Right lobe of liver (tissue), 6 donors: Measurements from ENCODE around the gene KRTAP12-1. TPM values are rescaled to one million over a fixed set of nuclear protein-coding genes. Genes with fewer than 3 reads are reported as not detected.
A peak's percentile ranks its signal among the peaks of the same experiment; 100 is the strongest.

ENCODE experiments used
- ATAC-seq, 4 donors: fragments of 200-7000 bp; cut with Tn5 transposase; one replicate each; pipeline ENCODE4 v1.9.1; 2020; ENCODE audit warnings: mild to moderate bottlenecking in 4 of 4, moderate library complexity in 4 of 4
- DNase-seq, 3 donors: peaks; one replicate each; pipeline ENCODE4 v3.0.0-alpha.2; 2020
- H3K27ac ChIP-seq, 3 donors: fragments of 200-600 bp; one replicate each; pipeline ENCODE4 v1.8.0; 2022
- H3K27me3 ChIP-seq, 2 donors: fragments of 200-600 bp; one replicate each; pipeline ENCODE4 v1.8.0; 2022
- H3K36me3 ChIP-seq, 4 donors: fragments of 200-600 bp; sonication (generic) in 1 of 4; one replicate each; pipeline versions ENCODE4 v1.5.1 to v1.8.0; 2017 to 2022; ENCODE audit warnings: control low read depth in 1 of 4
- H3K4me1 ChIP-seq, 4 donors: fragments of 200-600 bp; sonication (generic) in 1 of 4; one replicate each; pipeline versions ENCODE4 v1.5.1 to v1.8.0; 2017 to 2022; ENCODE audit warnings: control low read depth in 1 of 4
- H3K4me3 ChIP-seq, 3 donors: fragments of 200-600 bp; one replicate each; pipeline ENCODE4 v1.8.0; 2022
- H3K9me3 ChIP-seq, 4 donors: fragments of 200-600 bp; sonication (generic) in 1 of 4; one replicate each; pipeline versions ENCODE4 v1.5.1 to v1.8.0; 2017 to 2022; ENCODE audit warnings: control low read depth in 1 of 4
- POLR2A ChIP-seq: fragments of 450-650 bp; IDR thresholded peaks from one replicate; pipeline ENCODE4 v1.6.1; 2017; ENCODE audit warnings: antibody characterized with exemption, mild to moderate bottlenecking
- WGBS: methylation state at CpG from one replicate; pipeline ENCODE4 v1.1.6; 2018; ENCODE audit warnings: low coverage, low lambda C conversion rate; ENCODE audit not compliant: insufficient coverage; ENCODE audit errors: missing lambda C conversion rate; 5-methylcytosine and 5-hydroxymethylcytosine counted together
- intact Hi-C, 2 donors: fragments of 100-400 bp; cut with DNase I; formaldehyde crosslinking; loops; one replicate each; pipeline versions ENCODE4 v1.11.2 to v1.14.1; 2022
- total RNA-seq, 6 experiments: library from RNA; depleted of rRNA in 2 of 6; stranded (reverse); fragments of >200 nt in 2 of 6; fragmentation: NEBNext Ultra II Directional in 3 of 6; extraction: Animal tissue kit (Norgen Biotek cat#: 25700) in 3 of 6; gene quantifications; one replicate each; pipeline versions ENCODE4 v1.1.0 to v1.2.4, GENCODE V29; 2016 to 2023
- TF ChIP-seq, protein P1 (sequence below), 4 donors: fragments of 200-600 bp in 3 of 4; fragments of 450-650 bp in 1 of 4; IDR thresholded peaks; one replicate each; pipeline versions ENCODE4 v1.5.1 to v1.8.0; 2016 to 2022; ENCODE audit warnings: antibody characterized with exemption in 4 of 4, mild to moderate bottlenecking in 2 of 4
- donor health status: DM: no; HTN: yes; CAD: no.
- donor health status: DM: no; HTN: no; CAD: no.
- donor health status: DM: no; HTN: no; CAD: no.
- donor health status: DM: no; HTN: yes; CAD: no.
- donor health status: DM: no; HTN: yes; CAD: no.

KRTAP12-1 gene
- total RNA-seq, 6 experiments from 2014 or later = not detected

DNA sequence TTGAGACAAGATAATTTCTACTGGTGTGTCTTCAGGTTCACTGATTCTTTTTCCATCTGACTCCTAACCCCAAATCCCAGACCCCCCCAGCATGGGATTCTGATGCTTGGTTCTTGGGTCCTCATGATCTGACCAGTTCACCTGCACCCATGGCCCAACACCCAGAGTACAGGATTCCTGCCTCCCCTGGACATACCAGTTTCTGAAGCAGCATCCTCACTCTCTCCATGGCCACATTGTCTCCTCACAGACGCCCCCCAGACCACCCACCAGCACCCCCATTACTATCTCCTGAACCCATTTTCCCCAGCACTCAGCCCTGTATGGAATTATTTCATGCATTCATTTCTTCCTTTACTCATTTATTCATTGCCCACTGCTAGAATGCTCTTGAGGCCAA is 25.1 kb downstream of the KRTAP12-1 start:
- 0% methylated on average over 1 of the region's 1 CpG for WGBS
- TF ChIP-seq, protein P1, sequence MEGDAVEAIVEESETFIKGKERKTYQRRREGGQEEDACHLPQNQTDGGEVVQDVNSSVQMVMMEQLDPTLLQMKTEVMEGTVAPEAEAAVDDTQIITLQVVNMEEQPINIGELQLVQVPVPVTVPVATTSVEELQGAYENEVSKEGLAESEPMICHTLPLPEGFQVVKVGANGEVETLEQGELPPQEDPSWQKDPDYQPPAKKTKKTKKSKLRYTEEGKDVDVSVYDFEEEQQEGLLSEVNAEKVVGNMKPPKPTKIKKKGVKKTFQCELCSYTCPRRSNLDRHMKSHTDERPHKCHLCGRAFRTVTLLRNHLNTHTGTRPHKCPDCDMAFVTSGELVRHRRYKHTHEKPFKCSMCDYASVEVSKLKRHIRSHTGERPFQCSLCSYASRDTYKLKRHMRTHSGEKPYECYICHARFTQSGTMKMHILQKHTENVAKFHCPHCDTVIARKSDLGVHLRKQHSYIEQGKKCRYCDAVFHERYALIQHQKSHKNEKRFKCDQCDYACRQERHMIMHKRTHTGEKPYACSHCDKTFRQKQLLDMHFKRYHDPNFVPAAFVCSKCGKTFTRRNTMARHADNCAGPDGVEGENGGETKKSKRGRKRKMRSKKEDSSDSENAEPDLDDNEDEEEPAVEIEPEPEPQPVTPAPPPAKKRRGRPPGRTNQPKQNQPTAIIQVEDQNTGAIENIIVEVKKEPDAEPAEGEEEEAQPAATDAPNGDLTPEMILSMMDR (IDR thresholded peaks at IDR 0.05) = no peak
- TF ChIP-seq POLR2A = no peak
- no peaks in the 10 kb centered on the region for H3K36me3 ChIP-seq
- H3K27me3 ChIP-seq = no peaks in the 10 kb centered on the region
- H3K4me1 ChIP-seq = no peaks in the 10 kb centered on the region
- H3K4me3 ChIP-seq = no peak overlapping the region
- intact Hi-C loops = no loop called here
- no peak for DNase-seq
- H3K9me3 ChIP-seq = no peaks in the 10 kb centered on the region
- ATAC-seq = no peak
- H3K27ac ChIP-seq = no peak overlapping the region

- Histone ChIP-seq H3K36me3 (no peaks in the 10 kb centered on the region), H3K4me3 (no peak within 1 kb of the TSS), H3K27me3 (no peaks in the 10 kb centered on the region), H3K27ac (no peak within 1 kb of the TSS), H3K9me3 (no peaks in the 10 kb centered on the region), H3K4me1 (no peaks in the 10 kb centered on the region)
- ATAC-seq (no peak), DNase-seq (no peak)
- intact Hi-C loops = no loop called here
- 37% methylated on average over 4 of the region's 9 CpGs for WGBS
- TF ChIP-seq POLR2A = no peak
- TF ChIP-seq, protein P1 (IDR thresholded peaks at IDR 0.05) = no peak
These were observed 27.3 kb downstream of the KRTAP12-1 start, which contains the start of gene KRTAP12-4 for GRCh38 chr21:44654576-44655175. TSS of gene KRTAP12-4 (minus strand) at chr21:44654659. CDS start at chr21:44654614, 45 bp downstream.

DNA sequence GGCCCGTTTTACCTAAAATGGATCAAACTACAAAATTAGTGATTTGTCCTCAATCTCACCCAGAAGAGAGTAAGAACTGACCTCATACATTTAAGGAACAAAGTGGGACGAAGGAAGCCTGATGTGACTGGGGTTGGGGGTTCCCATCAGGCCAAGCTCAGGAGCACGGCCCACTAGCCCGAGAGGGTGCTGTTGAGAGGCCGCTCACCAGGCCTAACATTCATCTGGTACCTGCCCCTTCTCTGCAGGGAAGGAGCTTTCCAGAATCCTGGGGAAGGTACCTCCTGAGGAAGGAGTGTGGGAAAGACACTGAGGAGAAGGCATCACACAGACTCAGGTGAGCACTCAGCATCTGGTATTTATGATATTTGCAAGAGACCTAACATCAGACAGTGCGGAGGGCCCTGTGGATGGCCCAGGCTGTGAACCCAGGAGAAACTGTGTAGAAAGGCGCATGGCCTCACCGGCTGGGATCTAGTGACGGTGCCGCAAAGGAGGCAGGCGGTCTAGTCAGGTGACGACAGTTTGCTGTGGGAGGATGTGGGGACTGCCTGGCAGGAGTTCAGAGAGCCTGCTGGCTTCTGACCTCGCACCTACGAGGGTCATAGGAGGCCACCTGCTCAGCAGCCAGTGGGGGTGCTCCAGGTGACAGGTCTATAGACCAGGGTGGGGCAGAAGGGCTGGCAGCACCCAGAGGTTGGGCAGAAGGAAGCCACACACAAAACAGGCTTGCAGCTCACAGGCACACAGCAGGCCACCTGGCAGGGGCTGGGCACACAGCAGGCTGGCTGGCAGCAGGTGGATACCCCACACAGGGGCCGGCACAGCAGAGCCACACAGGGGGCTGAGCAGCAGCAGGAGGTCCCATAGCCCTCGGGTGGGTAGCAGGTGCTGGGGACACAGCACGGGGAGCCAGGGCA is 28.0 kb downstream of the KRTAP12-1 start:
- Histone ChIP-seq H3K9me3 (no peaks in the 10 kb centered on the region), H3K4me1 (no peaks in the 10 kb centered on the region), H3K4me3 (no peak overlapping the region), H3K27ac (no peak overlapping the region), H3K27me3 (no peaks in the 10 kb centered on the region), H3K36me3 (no peaks in the 10 kb centered on the region)
- DNase-seq = no peak
- intact Hi-C loops = no loop called here
- TF ChIP-seq, protein P1 (IDR thresholded peaks at IDR 0.05) = no peak
- no peak for TF ChIP-seq POLR2A
- peak in 2 of 4 donors; percentile 17 to 22 for ATAC-seq
- 68% methylated on average over 8 of the region's 17 CpGs for whole genome bisulfite sequencing

GRCh38 chr21:44653123-44653522 is 28.8 kb downstream of the KRTAP12-1 start:
- WGBS = 67% methylated on average over 5 of the region's 14 CpGs
- H3K4me3 ChIP-seq = no peak overlapping the region
- DNase-seq = no peak
- H3K27ac ChIP-seq = no peak overlapping the region
- ATAC-seq = no peak
- H3K27me3 ChIP-seq = no peaks in the 10 kb centered on the region
- no peaks in the 10 kb centered on the region for H3K4me1 ChIP-seq
- TF ChIP-seq POLR2A = no peak
- TF ChIP-seq, protein P1 (IDR thresholded peaks at IDR 0.05) = no peak
- no peaks in the 10 kb centered on the region for H3K36me3 ChIP-seq
- no peaks in the 10 kb centered on the region for H3K9me3 ChIP-seq
- intact Hi-C loops = no loop called here
